Measurements from ENCODE around the gene GRIP1.

DNA sequence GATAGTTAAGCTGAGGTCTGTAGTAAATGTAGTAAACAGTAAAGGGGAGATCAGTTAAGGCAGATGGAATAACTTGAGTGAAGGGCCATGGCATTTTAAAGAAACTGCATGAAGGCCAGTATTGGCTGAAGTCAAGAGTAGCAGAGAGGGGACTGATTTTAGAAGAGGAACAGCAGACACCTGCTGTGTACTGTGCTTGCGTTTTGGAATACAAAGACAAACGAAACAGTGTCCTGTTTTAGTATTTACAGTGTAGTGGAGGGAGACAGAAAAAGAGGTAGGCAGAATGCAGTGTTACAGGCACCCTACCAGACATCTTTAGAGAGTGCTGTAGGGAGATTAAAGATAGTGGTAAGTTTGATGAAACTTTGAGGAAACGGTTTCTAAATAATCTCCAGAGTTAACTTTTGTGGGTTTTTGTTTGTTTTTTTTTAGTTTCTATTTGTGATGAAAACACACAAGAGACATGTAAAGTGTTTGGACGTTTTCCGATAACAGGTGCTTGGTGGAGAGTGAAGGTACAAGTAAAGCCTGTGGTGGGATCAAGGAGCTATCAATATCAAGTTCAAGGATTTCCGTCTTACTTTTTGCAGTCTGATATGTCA lies 374.5 kb downstream of the GRIP1 start:
- TF ChIP-seq, protein P1, sequence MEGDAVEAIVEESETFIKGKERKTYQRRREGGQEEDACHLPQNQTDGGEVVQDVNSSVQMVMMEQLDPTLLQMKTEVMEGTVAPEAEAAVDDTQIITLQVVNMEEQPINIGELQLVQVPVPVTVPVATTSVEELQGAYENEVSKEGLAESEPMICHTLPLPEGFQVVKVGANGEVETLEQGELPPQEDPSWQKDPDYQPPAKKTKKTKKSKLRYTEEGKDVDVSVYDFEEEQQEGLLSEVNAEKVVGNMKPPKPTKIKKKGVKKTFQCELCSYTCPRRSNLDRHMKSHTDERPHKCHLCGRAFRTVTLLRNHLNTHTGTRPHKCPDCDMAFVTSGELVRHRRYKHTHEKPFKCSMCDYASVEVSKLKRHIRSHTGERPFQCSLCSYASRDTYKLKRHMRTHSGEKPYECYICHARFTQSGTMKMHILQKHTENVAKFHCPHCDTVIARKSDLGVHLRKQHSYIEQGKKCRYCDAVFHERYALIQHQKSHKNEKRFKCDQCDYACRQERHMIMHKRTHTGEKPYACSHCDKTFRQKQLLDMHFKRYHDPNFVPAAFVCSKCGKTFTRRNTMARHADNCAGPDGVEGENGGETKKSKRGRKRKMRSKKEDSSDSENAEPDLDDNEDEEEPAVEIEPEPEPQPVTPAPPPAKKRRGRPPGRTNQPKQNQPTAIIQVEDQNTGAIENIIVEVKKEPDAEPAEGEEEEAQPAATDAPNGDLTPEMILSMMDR (conservative IDR thresholded peaks at IDR 0.05; ENCODE audit: low read depth, low read length) = no peak
- TF ChIP-seq SMC3 (IDR thresholded peaks at IDR 0.05; ENCODE audit: low read depth, low read length) = no peak
- TF ChIP-seq RAD21 (IDR thresholded peaks at IDR 0.05; ENCODE audit: low read length) = no peak
- TF ChIP-seq MAZ (IDR thresholded peaks at IDR 0.05; ENCODE audit: borderline replicate concordance, low read depth, low read length) = no peak
- TF ChIP-seq BHLHE40 (IDR thresholded peaks at IDR 0.05; ENCODE audit: low read depth, low read length) = no peak
- no peak for TF ChIP-seq CEBPB (IDR thresholded peaks at IDR 0.05; ENCODE audit: low read depth, low read length)
- no peak for TF ChIP-seq POLR2A (IDR thresholded peaks at IDR 0.05; ENCODE audit: low read depth, low read length)
- no peak for TF ChIP-seq RCOR1 (IDR thresholded peaks at IDR 0.05; ENCODE audit: insufficient replicate concordance, low read length)
